Spleen (tissue), 11 donors: ENCODE measurements around the gene PLCH2. TPM values are rescaled to one million over a fixed set of nuclear protein-coding genes. Genes with fewer than 3 reads are reported as not detected.

ENCODE experiments used
- DNase-seq: peaks from one replicate; pipeline ENCODE4 v3.0.0-alpha.2; 2020
- H3K27ac ChIP-seq, 8 donors: fragments of 200-600 bp; sonication (generic) in 7 of 8; 1 replicate in 4 of 8; 2 replicates in 4 of 8; pipeline versions ENCODE4 v1.5.0 to v1.8.0; 2016 to 2021; ENCODE audit warnings: inconsistent platforms in 4 of 8, mild to moderate bottlenecking in 4 of 8, moderate library complexity in 1 of 8
- H3K27me3 ChIP-seq, 7 donors: fragments of 200-600 bp; sonication (generic) in 6 of 7; replicated peaks in 1 of 7; 1 replicate in 4 of 7; 2 replicates in 3 of 7; pipeline versions ENCODE4 v1.5.0 to v1.8.0; 2016 to 2021; ENCODE audit warnings: inconsistent platforms in 3 of 7, mild to moderate bottlenecking in 1 of 7
- H3K36me3 ChIP-seq, 6 donors: fragments of 200-600 bp; sonication (generic) in 5 of 6; 1 replicate in 4 of 6; 2 replicates in 2 of 6; pipeline versions ENCODE4 v1.5.0 to v1.8.0; 2016 to 2021; ENCODE audit warnings: inconsistent platforms in 2 of 6
- H3K4me1 ChIP-seq, 6 donors: fragments of 200-600 bp; sonication (generic) in 5 of 6; 1 replicate in 3 of 6; 2 replicates in 3 of 6; pipeline versions ENCODE4 v1.5.0 to v1.8.0; 2016 to 2021; ENCODE audit warnings: inconsistent platforms in 3 of 6
- H3K4me3 ChIP-seq, 8 donors: fragments of 200-600 bp; sonication (generic) in 7 of 8; 1 replicate in 4 of 8; 2 replicates in 4 of 8; pipeline versions ENCODE4 v1.5.0 to v1.8.0; 2016 to 2021; ENCODE audit warnings: inconsistent platforms in 4 of 8, mild to moderate bottlenecking in 4 of 8, moderate library complexity in 2 of 8
- H3K9me3 ChIP-seq, 8 donors: fragments of 200-600 bp; sonication (generic) in 7 of 8; 1 replicate in 4 of 8; 2 replicates in 4 of 8; pipeline versions ENCODE4 v1.5.0 to v1.8.0; 2016 to 2021; ENCODE audit warnings: inconsistent platforms in 4 of 8
- CTCF ChIP-seq, 11 experiments: fragments of 200-600 bp in 7 of 11; fragments of 450-650 bp in 4 of 11; sonication (generic) in 4 of 11; IDR thresholded peaks in 8 of 11; conservative IDR thresholded peaks in 3 of 11; 1 replicate in 7 of 11; 2 replicates in 4 of 11; pipeline versions ENCODE4 v1.4.0 to v1.8.0; 2016 to 2021; ENCODE audit warnings: antibody characterized with exemption in 11 of 11, inconsistent platforms in 4 of 11, mild to moderate bottlenecking in 1 of 11
- POLR2A ChIP-seq, 3 donors: fragments of 450-650 bp; IDR thresholded peaks; one replicate each; pipeline ENCODE4 v1.5.1; 2017; ENCODE audit warnings: antibody characterized with exemption in 3 of 3, mild to moderate bottlenecking in 1 of 3
- POLR2AphosphoS5 ChIP-seq, 3 donors: sonication (generic); formaldehyde crosslinking; IDR thresholded peaks; one replicate each; pipeline ENCODE4 v1.5.1; 2017; ENCODE audit warnings: antibody characterized with exemption in 3 of 3
- WGBS, 5 donors: extraction: QIAGEN DNeasy Blood & Tissue Kit in 3 of 5; methylation state at CpG; one replicate each; pipeline versions ENCODE4 v1.1.5 to v1.1.7; 2013 to 2018; 5-methylcytosine and 5-hydroxymethylcytosine counted together
- intact Hi-C: fragments of 100-400 bp; cut with DNase I; formaldehyde crosslinking; loops from one replicate; pipeline ENCODE4 v1.15.0; 2023; ENCODE audit warnings: low total_unique reads
- polyA plus RNA-seq, 3 donors: library from polyadenylated mRNA; stranded (reverse); fragments of 200-250 nt; gene quantifications; one replicate each; pipeline ENCODE4 v1.2.1, GENCODE V29; 2013
- total RNA-seq, 7 donors: library from RNA; depleted of rRNA in 3 of 7; stranded (reverse); fragments of >200 nt in 3 of 7; fragmentation: NEBNext Ultra II Directional in 4 of 7; extraction: Animal tissue kit (Norgen Biotek cat#: 25700) in 4 of 7; gene quantifications; one replicate each; pipeline versions ENCODE4 v1.1.0 to v1.2.1, GENCODE V29; 2016 to 2021
- donor health status: healthy with polysubstance abuse.
- donor health status: DM: no; HTN: no; CAD: no; lungs with moderate emphysema.
- donor health status: DM: no; HTN: no; CAD: no.
- donor health status: Bipolar disorder and iron deficiency.
- donor health status: healthy.
- donor health status: DM: no; HTN: no; CAD: no.
- donor health status: DM: yes; HTN: yes; CAD: no.

PLCH2 gene
- total and polyA plus RNA-seq, 10 donors = 2.2 to 21.0 (median 8.9) TPM

DNA sequence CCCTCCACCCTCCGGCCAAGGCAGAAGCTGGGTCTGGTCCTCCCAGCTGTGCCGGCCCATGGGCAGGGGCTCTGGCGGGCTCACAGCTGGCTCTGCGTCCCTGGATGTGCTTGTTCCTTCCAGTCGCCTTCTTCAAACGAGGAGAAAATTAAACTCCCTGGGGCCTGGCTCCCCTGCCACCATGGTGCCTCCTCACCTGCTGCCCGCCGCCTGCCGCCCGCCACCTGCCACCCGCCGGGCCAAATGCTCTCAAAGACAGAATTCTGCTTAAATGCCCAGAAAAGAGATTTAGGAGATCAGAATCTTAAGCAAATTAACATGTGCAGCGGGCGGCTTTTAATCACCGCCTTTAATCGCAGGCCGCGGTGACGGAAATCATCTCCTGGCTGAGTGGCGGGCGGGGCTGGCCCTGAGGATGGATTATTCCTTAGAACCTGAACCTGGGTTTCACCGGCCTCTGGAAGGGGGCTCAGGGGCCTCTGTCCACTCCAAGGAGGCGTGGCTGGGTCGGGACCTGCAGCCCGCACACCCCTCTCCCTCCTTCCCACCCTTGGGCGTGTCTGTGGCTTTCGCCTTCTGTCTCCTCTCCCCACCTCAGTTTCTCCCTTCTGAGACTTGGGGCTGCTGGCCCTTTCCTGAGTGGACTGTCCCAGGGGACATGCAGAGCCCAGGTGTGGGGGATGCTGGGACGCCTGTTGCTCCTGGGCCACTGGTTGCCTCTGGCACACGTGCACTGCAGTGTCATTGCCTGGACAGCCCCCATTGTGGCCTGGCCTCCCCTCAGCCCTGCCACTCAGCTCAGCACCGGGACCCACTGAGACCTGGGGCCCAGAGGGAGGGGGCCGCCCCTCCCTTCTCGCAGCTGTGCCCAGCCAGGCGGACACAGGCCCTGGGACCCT lies 10.5 kb upstream of the PLCH2 start:
- no peak overlapping the region for H3K4me3 ChIP-seq
- 74 to 84% (median 78%) methylated on average over 30 to 33 of the region's 33 CpGs for WGBS, 5 donors
- H3K27ac ChIP-seq = no peak overlapping the region
- H3K9me3 ChIP-seq = no peaks in the 10 kb centered on the region
- H3K36me3 ChIP-seq = no peaks in the 10 kb centered on the region
- H3K4me1 ChIP-seq = peaks cover 0 to 39% (median 15%) of the 10 kb centered on the region in 6 donors
- peaks cover 6 to 94% (median 51%) of the 10 kb centered on the region in 7 donors for H3K27me3 ChIP-seq
- intact Hi-C loops = no loop called here
- DNase-seq = no peak
- TF ChIP-seq POLR2AphosphoS5 (IDR thresholded peaks at IDR 0.05) = no peak
- TF ChIP-seq POLR2A (IDR thresholded peaks at IDR 0.05) = no peak
- no peak for TF ChIP-seq CTCF (IDR thresholded peaks at IDR 0.05 in 8 of 11, conservative IDR thresholded peaks at IDR 0.05 in 3 of 11)

- H3K9me3 ChIP-seq = no peaks in the 10 kb centered on the region
- intact Hi-C loops = no loop called here
- no peak overlapping the region for H3K4me3 ChIP-seq
- no peak for TF ChIP-seq CTCF (IDR thresholded peaks at IDR 0.05 in 8 of 11, conservative IDR thresholded peaks at IDR 0.05 in 3 of 11)
- TF ChIP-seq POLR2AphosphoS5 (IDR thresholded peaks at IDR 0.05) = no peak
- TF ChIP-seq POLR2A (IDR thresholded peaks at IDR 0.05) = no peak
- H3K27ac ChIP-seq = no peak overlapping the region
- H3K4me1 ChIP-seq = peaks cover 0 to 45% (median 21%) of the 10 kb centered on the region in 6 donors
- H3K36me3 ChIP-seq = no peaks in the 10 kb centered on the region
- 42 to 70% (median 50%) methylated on average over 3 to 12 of the region's 12 CpGs for WGBS, 5 donors
- H3K27me3 ChIP-seq = peaks cover 6 to 96% (median 51%) of the 10 kb centered on the region in 7 donors
- DNase-seq = no peak
Measured at GRCh38 chr1:2466270-2466665, 9.8 kb upstream of the PLCH2 start.

- peaks cover 0 to 51% (median 22%) of the 10 kb centered on the region in 6 donors for H3K4me1 ChIP-seq
- H3K27me3 ChIP-seq = peaks cover 6 to 98% (median 51%) of the 10 kb centered on the region in 7 donors
- TF ChIP-seq CTCF (IDR thresholded peaks at IDR 0.05 in 8 of 11, conservative IDR thresholded peaks at IDR 0.05 in 3 of 11) (no peak), POLR2A (IDR thresholded peaks at IDR 0.05) (no peak)
- H3K27ac ChIP-seq = no peak overlapping the region
- no peaks in the 10 kb centered on the region for H3K36me3 ChIP-seq
- no peak for DNase-seq
- WGBS, 5 donors = 7 to 28% (median 11%) methylated on average over 2 to 30 of the region's 30 CpGs
- peak overlapping the region in 1 of 8 donors; percentile 16 for H3K4me3 ChIP-seq
- H3K9me3 ChIP-seq = no peaks in the 10 kb centered on the region
- intact Hi-C loops = no loop called here
Measured at GRCh38 chr1:2466958-2467554, 9.0 kb upstream of the PLCH2 start.

GRCh38 chr1:2468041-2468472 lies 8.0 kb upstream of the PLCH2 start:
- Histone ChIP-seq H3K36me3 (no peaks in the 10 kb centered on the region), H3K4me1 (peaks cover 0 to 51% (median 22%) of the 10 kb centered on the region in 6 donors), H3K27me3 (peaks cover 6 to 95% (median 46%) of the 10 kb centered on the region in 7 donors), H3K9me3 (no peaks in the 10 kb centered on the region), H3K27ac (no peak overlapping the region), H3K4me3 (no peak overlapping the region)
- intact Hi-C loops = no loop called here
- DNase-seq = no peak
- TF ChIP-seq POLR2AphosphoS5 (IDR thresholded peaks at IDR 0.05) (no peak), CTCF (IDR thresholded peaks at IDR 0.05 in 8 of 11, conservative IDR thresholded peaks at IDR 0.05 in 3 of 11) (no peak)
- WGBS, 5 donors = 28 to 31% (median 30%) methylated on average over 14 of the region's 14 CpGs; no CpG with 5 or more reads in 2 of the 5 donors
